IMR-90 (cell line): ENCODE results near the gene SERPINB11. TPM values are rescaled to one million over a fixed set of nuclear protein-coding genes. Genes with fewer than 3 reads are reported as not detected.
A peak's percentile ranks its signal among the peaks of the same experiment; 100 is the strongest.

Experiments
- ATAC-seq: fragments of 200-7000 bp; cut with Tn5 transposase; 2 replicates; pipeline ENCODE4 v1.9.1; 2020; ENCODE audit warnings: low read depth, mild to moderate bottlenecking, moderate library complexity
- BruUV-seq: library from RNA; stranded (reverse); fragments of 400-500 nt; replicated peaks from 2 replicates; lab custom pipeline; 2021; lab: Mats Ljungman, UMichigan
- CTCF ChIA-PET: fragments of 300-600 bp; formaldehyde crosslinking; extraction: SDS; loops from one replicate; lab custom pipeline; 2021; ENCODE audit warnings: antibody characterized with exemption; lab: Yijun Ruan, JAX
- POLR2A ChIA-PET: fragments of 300-600 bp; sonication (Branson Sonifier 250); formaldehyde crosslinking; loops from one replicate; lab custom pipeline; 2022; ENCODE audit warnings: antibody characterized with exemption; ENCODE audit not compliant: unreplicated experiment; lab: Charles Lee
- DNase-seq: peaks from one replicate; pipeline ENCODE4 v3.0.0; 2013
- H2AFZ ChIP-seq: replicated peaks from 2 replicates; pipeline ENCODE3; 2013; ENCODE audit warnings: low read length, mild to moderate bottlenecking; ENCODE audit not compliant: poor library complexity
- H2AK5ac ChIP-seq: 2 replicates; pipeline ENCODE4 v1.6.1; 2013; ENCODE audit warnings: low read depth, low read length, inconsistent platforms
- H2AK9ac ChIP-seq: replicated peaks from 2 replicates; pipeline ENCODE3; 2013; ENCODE audit warnings: mild to moderate bottlenecking, low read depth, low read length, moderate library complexity; ENCODE audit not compliant: poor library complexity
- H2BK120ac ChIP-seq: 2 replicates; pipeline ENCODE4 v1.6.1; 2013; ENCODE audit warnings: low read depth, low read length, inconsistent platforms
- H2BK15ac ChIP-seq: 3 replicates; pipeline ENCODE4 v1.6.1; 2013; ENCODE audit warnings: low read depth, low read length, inconsistent platforms
- H2BK20ac ChIP-seq: 2 replicates; pipeline ENCODE4 v1.6.1; 2013; ENCODE audit warnings: low read depth, mild to moderate bottlenecking, inconsistent platforms, low read length, moderate library complexity
- H2BK5ac ChIP-seq: 2 replicates; pipeline ENCODE4 v1.6.1; 2013; ENCODE audit warnings: mild to moderate bottlenecking, low read depth, low read length, inconsistent platforms; ENCODE audit not compliant: poor library complexity, severe bottlenecking
- H3K14ac ChIP-seq: replicated peaks from 2 replicates; pipeline ENCODE4 v1.6.1; 2013; ENCODE audit warnings: low read depth, low read length, inconsistent platforms
- H3K18ac ChIP-seq: 2 replicates; pipeline ENCODE4 v1.6.1; 2013; ENCODE audit warnings: low read depth, low read length, control low read depth
- H3K23ac ChIP-seq: 2 replicates; pipeline ENCODE4 v1.6.1; 2013; ENCODE audit warnings: low read depth, low read length, inconsistent platforms
- H3K27ac ChIP-seq: 2 replicates; pipeline ENCODE4 v1.5.1; 2013; ENCODE audit warnings: mild to moderate bottlenecking, control low read depth, low read length; ENCODE audit not compliant: insufficient read depth
- H3K27me3 ChIP-seq: 2 replicates; pipeline ENCODE4 v1.6.1; 2013; ENCODE audit warnings: low read length; ENCODE audit not compliant: control insufficient read depth, insufficient read depth
- H3K36me3 ChIP-seq: 2 replicates; pipeline ENCODE4 v1.6.1; 2013; ENCODE audit warnings: low read length, mixed read lengths; ENCODE audit not compliant: control insufficient read depth, insufficient read depth
- H3K4ac ChIP-seq: 2 replicates; pipeline ENCODE4 v1.6.1; 2013; ENCODE audit warnings: low read depth, low read length, inconsistent platforms
- H3K4me1 ChIP-seq: 2 replicates; pipeline ENCODE4 v1.6.1; 2013; ENCODE audit warnings: low read length, mixed read lengths; ENCODE audit not compliant: control insufficient read depth, insufficient read depth
- H3K4me2 ChIP-seq: 2 replicates; pipeline ENCODE4 v1.6.1; 2013; ENCODE audit warnings: low read depth, mild to moderate bottlenecking, control low read depth, low read length, moderate library complexity
- H3K4me3 ChIP-seq: 2 replicates; pipeline ENCODE4 v1.5.1; 2013; ENCODE audit warnings: low read depth, mild to moderate bottlenecking, control low read depth, low read length, moderate library complexity; ENCODE audit not compliant: insufficient read depth
- H3K56ac ChIP-seq: 2 replicates; pipeline ENCODE4 v1.6.1; 2013; ENCODE audit warnings: low read length, inconsistent platforms; ENCODE audit not compliant: insufficient read depth; ENCODE audit errors: extremely low read depth
- H3K79me1 ChIP-seq, 2 experiments: 2 replicates each; pipeline ENCODE4 v1.6.1; 2013; ENCODE audit warnings: low read length in 2 of 2, inconsistent platforms in 1 of 2, low read depth in 1 of 2
- H3K9ac ChIP-seq: 2 replicates; pipeline ENCODE4 v1.6.1; 2013; ENCODE audit warnings: low read depth, low read length, control low read depth
- H3K9me1 ChIP-seq: 2 replicates; pipeline ENCODE4 v1.6.1; 2013; ENCODE audit warnings: low read length, inconsistent platforms; ENCODE audit not compliant: insufficient read depth
- H3K9me3 ChIP-seq: 2 replicates; pipeline ENCODE4 v1.6.1; 2013; ENCODE audit warnings: low read length; ENCODE audit not compliant: control insufficient read depth, insufficient read depth
- H4K20me1 ChIP-seq: 2 replicates; pipeline ENCODE4 v1.6.1; 2013; ENCODE audit warnings: low read length, inconsistent platforms; ENCODE audit not compliant: insufficient read depth
- H4K5ac ChIP-seq: 2 replicates; pipeline ENCODE4 v1.6.1; 2013; ENCODE audit warnings: mild to moderate bottlenecking, low read depth, low read length, control low read depth
- H4K8ac ChIP-seq, 2 experiments: 2 replicates each; pipeline ENCODE4 v1.6.1; 2013; ENCODE audit warnings: low read depth in 2 of 2, low read length in 2 of 2, control low read depth in 1 of 2, inconsistent platforms in 1 of 2
- H4K91ac ChIP-seq: 2 replicates; pipeline ENCODE4 v1.6.1; 2013; ENCODE audit warnings: low read depth, low read length, inconsistent platforms; ENCODE audit not compliant: insufficient read depth
- MAFK ChIP-seq: IDR thresholded peaks from 2 replicates; pipeline ENCODE4 v1.6.1; 2012; ENCODE audit warnings: low read depth, low read length, improper control_type of control experiment
- RAD21 ChIP-seq: IDR thresholded peaks from 2 replicates; pipeline ENCODE4 v1.6.1; 2012; ENCODE audit warnings: low read length, improper control_type of control experiment
- WGBS, 2 experiments: methylation state at CpG; one replicate each; pipeline versions ENCODE4 v1.1.5 to v1.1.7; 2013; ENCODE audit warnings: missing lambda C conversion rate in 2 of 2; ENCODE audit not compliant: insufficient read length in 1 of 2; ENCODE audit errors: extremely low coverage in 2 of 2; 5-methylcytosine and 5-hydroxymethylcytosine counted together
- dilution Hi-C: fragments of 300-500 bp; cut with HindIII; formaldehyde crosslinking; loops from one replicate; pipeline ENCODE4 v1.14.3; 2018; ENCODE audit warnings: low sequenced_read_pairs; ENCODE audit not compliant: unreplicated experiment
- in situ Hi-C: fragments of 300-500 bp; cut with MboI; formaldehyde crosslinking; loops from 3 replicates; pipeline ENCODE4 v1.14.3; 2019; ENCODE audit warnings: low sequenced_read_pairs, inconsistent platforms, mixed read lengths
- intact Hi-C: fragments of 100-400 bp; cut with micrococcal nuclease; formaldehyde crosslinking; loops from 2 replicates; pipeline ENCODE4 v1.10.0; 2022
- polyA plus RNA-seq, 3 experiments: library from polyadenylated mRNA; depleted of rRNA; stranded (reverse); fragments of >200 nt; gene quantifications; 2 replicates each; pipeline ENCODE4 v1.2.3, GENCODE V29; 2012; ENCODE audit warnings: low replicate concordance in 1 of 3
- total RNA-seq: library from RNA; depleted of rRNA; stranded (reverse); fragments of >200 nt; gene quantifications from 2 replicates; pipeline ENCODE4 v1.2.3, GENCODE V29; 2012

SERPINB11 gene
- total and polyA plus RNA-seq, 2 of the 4 experiments (the other 2 are of a cell fraction): 0.12 to 0.18 TPM

DNA sequence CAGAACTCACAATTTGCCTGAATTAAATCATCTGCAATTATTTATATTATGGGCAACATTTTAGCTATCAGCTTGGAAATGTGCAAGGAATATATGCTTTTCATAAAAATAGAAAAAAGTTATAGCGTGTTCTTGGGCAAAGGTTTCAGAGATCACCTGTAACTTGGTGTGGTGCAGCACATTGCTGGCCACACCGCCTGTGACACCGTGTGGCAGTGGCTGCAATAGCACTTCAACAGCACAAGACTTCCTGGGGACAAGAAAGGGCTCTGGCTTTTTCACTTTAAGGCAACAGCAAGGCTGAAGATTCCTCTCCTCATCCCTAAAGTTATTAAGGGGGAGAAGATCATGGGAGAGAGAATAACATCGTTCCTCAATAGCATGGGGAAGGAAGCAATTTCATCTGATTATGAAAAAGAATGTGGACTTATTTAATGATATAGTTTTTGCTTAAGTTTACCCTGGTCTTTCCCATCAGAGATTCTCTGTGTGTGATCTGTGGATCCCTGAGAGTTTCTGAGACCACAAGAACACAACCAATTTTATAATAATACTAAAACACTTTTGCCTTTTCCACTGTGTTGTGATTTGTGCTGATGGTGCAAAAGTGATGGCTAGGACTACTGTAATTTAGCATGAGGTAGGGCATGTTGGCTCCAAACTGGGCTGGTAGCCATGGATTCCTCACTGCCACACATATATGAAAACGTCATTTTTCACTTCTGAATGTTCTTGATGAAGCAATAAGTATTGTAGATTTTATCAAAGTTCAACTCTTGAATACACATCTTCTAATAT lies 26.0 kb upstream of the SERPINB11 start:
- H3K4me2 ChIP-seq: no peak overlapping the region
- no TSS peak for BruUV-seq
- no peaks in the 10 kb centered on the region for H3K4me1 ChIP-seq
- DNase-seq (no peak), ATAC-seq (no peak)
- intact Hi-C loops: no loop called here
- H2BK120ac ChIP-seq: no peak overlapping the region
- no peak overlapping the region for H3K23ac ChIP-seq
- H2BK20ac ChIP-seq: no peak overlapping the region
- TF ChIP-seq MAFK: peak; percentile 82
- TF ChIP-seq RAD21: no peak
- no peak overlapping the region for H3K14ac ChIP-seq
- no peaks in the 10 kb centered on the region for H3K9me1 ChIP-seq
- no peak overlapping the region for H4K91ac ChIP-seq
- H3K4ac ChIP-seq: no peak overlapping the region
- no CpG with 5 or more reads among the region's 5 CpGs for WGBS, 2 experiments
- no peak overlapping the region for H2AK9ac ChIP-seq
- no peak overlapping the region for H2BK15ac ChIP-seq
- ChIA-PET CTCF (no interaction called here), POLR2A (no interaction called here)
- no peak overlapping the region for H2BK5ac ChIP-seq
- dilution Hi-C loops: no loop called here
- H3K27me3 ChIP-seq: no peaks in the 10 kb centered on the region; the same call in 1 of the 2 replicates
- no peaks in the 10 kb centered on the region for H3K9me3 ChIP-seq
- H4K8ac ChIP-seq: no peak overlapping the region
- no peak overlapping the region for H3K18ac ChIP-seq
- H2AK5ac ChIP-seq: no peak overlapping the region
- in situ Hi-C loops: no loop called here
- H3K36me3 ChIP-seq: no peaks in the 10 kb centered on the region
- no peak overlapping the region for H2AFZ ChIP-seq
- H3K9ac ChIP-seq: no peak overlapping the region
- H4K5ac ChIP-seq: no peak overlapping the region
- no peaks in the 10 kb centered on the region for H3K79me1 ChIP-seq
- H4K20me1 ChIP-seq: no peaks in the 10 kb centered on the region
- H3K56ac ChIP-seq: no peak overlapping the region
- no peak overlapping the region for H3K27ac ChIP-seq
- no peak overlapping the region for H3K4me3 ChIP-seq
